HEK293T (cell line): ENCODE measurements around the gene SMG6.

Experiments used
- ARNT ChIP-seq: fragments of 450-650 bp; IDR thresholded peaks from 2 replicates; pipeline ENCODE4 v1.6.1; 2017; ENCODE audit warnings: mild to moderate bottlenecking
- BHLHE40 ChIP-seq: fragments of 450-650 bp; IDR thresholded peaks from 2 replicates; pipeline ENCODE4 v1.6.1; 2016; ENCODE audit warnings: mild to moderate bottlenecking, moderate library complexity, borderline replicate concordance
- CTBP1 ChIP-seq: fragments of 450-650 bp; IDR thresholded peaks from 2 replicates; pipeline ENCODE4 v1.6.1; 2016; ENCODE audit warnings: borderline replicate concordance
- ELF4 ChIP-seq: fragments of 450-650 bp; IDR thresholded peaks from 2 replicates; pipeline ENCODE4 v1.6.1; 2017; ENCODE audit warnings: antibody characterized with exemption
- FOXA1 ChIP-seq: fragments of 450-650 bp; IDR thresholded peaks from 2 replicates; pipeline ENCODE4 v1.6.1; 2016; ENCODE audit warnings: mild to moderate bottlenecking
- FOXK2 ChIP-seq: fragments of 450-650 bp; IDR thresholded peaks from 2 replicates; pipeline ENCODE4 v1.6.1; 2016; ENCODE audit warnings: mild to moderate bottlenecking
- FOXM1 ChIP-seq: fragments of 450-650 bp; IDR thresholded peaks from 2 replicates; pipeline ENCODE4 v1.6.1; 2017; ENCODE audit warnings: mild to moderate bottlenecking, borderline replicate concordance
- HDGF ChIP-seq: fragments of 450-650 bp; IDR thresholded peaks from 2 replicates; pipeline ENCODE4 v1.6.1; 2017; ENCODE audit warnings: antibody characterized with exemption, borderline replicate concordance
- L3MBTL2 ChIP-seq: fragments of 450-650 bp; conservative IDR thresholded peaks from 2 replicates; pipeline ENCODE4 v1.6.1; 2016; ENCODE audit warnings: mild to moderate bottlenecking
- NFRKB ChIP-seq: fragments of 450-650 bp; IDR thresholded peaks from 2 replicates; pipeline ENCODE4 v1.6.1; 2016; ENCODE audit warnings: mild to moderate bottlenecking, moderate library complexity
- SP1 ChIP-seq: fragments of 450-650 bp; IDR thresholded peaks from 2 replicates; pipeline ENCODE4 v1.6.1; 2017
- SUZ12 ChIP-seq: fragments of 450-650 bp; IDR thresholded peaks from 2 replicates; pipeline ENCODE4 v1.6.1; 2016; ENCODE audit warnings: mild to moderate bottlenecking
- TARDBP ChIP-seq: fragments of 450-650 bp; IDR thresholded peaks from 2 replicates; pipeline ENCODE4 v1.6.1; 2016
- TF ChIP-seq, protein P1 (sequence below): fragments of 450-650 bp; IDR thresholded peaks from 2 replicates; pipeline ENCODE4 v1.6.1; 2016

DNA sequence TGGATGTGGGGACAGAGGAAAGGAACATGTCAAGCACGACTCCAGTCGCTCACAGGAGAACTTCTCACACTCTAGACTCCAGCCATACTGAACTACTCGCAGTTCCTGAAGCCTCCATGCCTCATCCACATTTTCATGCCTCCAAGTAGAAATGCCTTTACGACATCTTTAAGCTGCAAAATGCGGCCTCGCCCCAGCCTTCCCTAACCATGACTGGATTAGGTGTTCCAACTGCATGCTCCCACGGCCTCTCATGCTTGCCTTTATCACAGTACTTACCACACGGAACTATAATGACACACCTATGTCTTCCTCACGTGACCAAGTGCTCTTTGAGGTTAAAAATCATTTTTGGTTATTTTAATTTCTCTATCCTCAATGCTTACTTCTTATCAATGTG is 23.9 kb downstream of the SMG6 start:
- no peak for TF ChIP-seq FOXM1
- TF ChIP-seq, protein P1, sequence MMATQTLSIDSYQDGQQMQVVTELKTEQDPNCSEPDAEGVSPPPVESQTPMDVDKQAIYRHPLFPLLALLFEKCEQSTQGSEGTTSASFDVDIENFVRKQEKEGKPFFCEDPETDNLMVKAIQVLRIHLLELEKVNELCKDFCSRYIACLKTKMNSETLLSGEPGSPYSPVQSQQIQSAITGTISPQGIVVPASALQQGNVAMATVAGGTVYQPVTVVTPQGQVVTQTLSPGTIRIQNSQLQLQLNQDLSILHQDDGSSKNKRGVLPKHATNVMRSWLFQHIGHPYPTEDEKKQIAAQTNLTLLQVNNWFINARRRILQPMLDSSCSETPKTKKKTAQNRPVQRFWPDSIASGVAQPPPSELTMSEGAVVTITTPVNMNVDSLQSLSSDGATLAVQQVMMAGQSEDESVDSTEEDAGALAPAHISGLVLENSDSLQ: no peak
- no peak for TF ChIP-seq CTBP1
- TF ChIP-seq SUZ12: no peak
- TF ChIP-seq FOXA1: no peak
- no peak for TF ChIP-seq ELF4
- no peak for TF ChIP-seq ARNT
- TF ChIP-seq TARDBP: no peak
- no peak for TF ChIP-seq SP1
- TF ChIP-seq BHLHE40: no peak
- TF ChIP-seq FOXK2: no peak
- TF ChIP-seq NFRKB: no peak
- TF ChIP-seq HDGF: no peak
- no peak for TF ChIP-seq L3MBTL2
